HEK293T (cell line): Measurements from ENCODE around the gene SUMF2.

Source experiments
- BHLHE40 ChIP-seq: fragments of 450-650 bp; IDR thresholded peaks from 2 replicates; pipeline ENCODE4 v1.6.1; 2016; ENCODE audit warnings: mild to moderate bottlenecking, moderate library complexity, borderline replicate concordance
- ELF4 ChIP-seq: fragments of 450-650 bp; IDR thresholded peaks from 2 replicates; pipeline ENCODE4 v1.6.1; 2017; ENCODE audit warnings: antibody characterized with exemption
- FOXA1 ChIP-seq: fragments of 450-650 bp; IDR thresholded peaks from 2 replicates; pipeline ENCODE4 v1.6.1; 2016; ENCODE audit warnings: mild to moderate bottlenecking
- FOXK2 ChIP-seq: fragments of 450-650 bp; IDR thresholded peaks from 2 replicates; pipeline ENCODE4 v1.6.1; 2016; ENCODE audit warnings: mild to moderate bottlenecking
- NFRKB ChIP-seq: fragments of 450-650 bp; IDR thresholded peaks from 2 replicates; pipeline ENCODE4 v1.6.1; 2016; ENCODE audit warnings: mild to moderate bottlenecking, moderate library complexity
- SP1 ChIP-seq: fragments of 450-650 bp; IDR thresholded peaks from 2 replicates; pipeline ENCODE4 v1.6.1; 2017
- TARDBP ChIP-seq: fragments of 450-650 bp; IDR thresholded peaks from 2 replicates; pipeline ENCODE4 v1.6.1; 2016

DNA sequence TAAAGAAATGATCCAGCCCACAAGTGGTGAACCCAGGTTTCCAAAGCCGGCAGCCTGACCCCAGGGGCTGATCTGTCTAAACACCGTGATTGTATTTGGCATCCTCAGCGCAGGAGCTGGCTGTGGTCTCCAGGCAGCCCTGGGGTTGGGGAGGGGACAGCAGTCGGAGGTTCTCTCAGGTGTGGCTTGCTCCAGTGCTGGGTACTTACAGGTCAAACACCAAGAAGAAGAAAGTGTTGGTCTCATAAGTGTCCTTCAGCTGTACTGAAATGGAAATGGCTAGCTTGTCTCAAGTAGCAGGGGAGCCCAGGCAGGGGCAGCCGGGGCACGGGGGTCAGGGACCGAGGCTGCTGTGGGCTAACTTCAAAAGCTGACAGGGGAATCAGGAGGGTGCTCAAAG lies 22.7 kb downstream of the SUMF2 start:
- TF ChIP-seq TARDBP: no peak
- TF ChIP-seq NFRKB: no peak
- TF ChIP-seq SP1: no peak
- TF ChIP-seq FOXA1: no peak
- no peak for TF ChIP-seq ELF4
- TF ChIP-seq BHLHE40: no peak
- no peak for TF ChIP-seq FOXK2
